Sigmoid colon (tissue), 7 donors: ENCODE results near the gene DMRTB1. TPM values are rescaled to one million over a fixed set of nuclear protein-coding genes. Genes with fewer than 3 reads are reported as not detected.

ENCODE experiments used
- DNase-seq: peaks from one replicate; pipeline ENCODE4 v3.0.0-alpha.2; 2019
- H3K27ac ChIP-seq, 4 donors: fragments of 200-600 bp; sonication (generic); one replicate each; pipeline ENCODE4 v1.5.1; 2016 to 2019; ENCODE audit warnings: mild to moderate bottlenecking in 1 of 4
- H3K27me3 ChIP-seq, 3 donors: fragments of 200-600 bp; sonication (generic); one replicate each; pipeline ENCODE4 v1.5.1; 2019; ENCODE audit warnings: mild to moderate bottlenecking in 1 of 3
- H3K36me3 ChIP-seq, 4 donors: fragments of 200-600 bp; sonication (generic); one replicate each; pipeline ENCODE4 v1.5.1; 2016 to 2019
- H3K4me1 ChIP-seq, 4 donors: fragments of 200-600 bp; sonication (generic); one replicate each; pipeline ENCODE4 v1.5.1; 2017 to 2019
- H3K4me3 ChIP-seq, 4 donors: fragments of 200-600 bp; sonication (generic); one replicate each; pipeline ENCODE4 v1.5.1; 2017 to 2019; ENCODE audit warnings: mild to moderate bottlenecking in 2 of 4, moderate library complexity in 1 of 4
- H3K9me3 ChIP-seq, 4 donors: fragments of 200-600 bp in 3 of 4; sonication (generic) in 3 of 4; one replicate each; pipeline versions ENCODE4 v1.5.1 to v1.6.1; 2013 to 2019
- CTCF ChIP-seq, 4 experiments: fragments of 450-650 bp in 3 of 4; fragments of 200-600 bp in 1 of 4; IDR thresholded peaks; one replicate each; pipeline ENCODE4 v1.5.1; 2016 to 2019; ENCODE audit warnings: antibody characterized with exemption in 4 of 4, mild to moderate bottlenecking in 3 of 4, moderate library complexity in 2 of 4
- EP300 ChIP-seq, 4 donors: sonication (generic); formaldehyde crosslinking; IDR thresholded peaks; one replicate each; pipeline ENCODE4 v1.6.1; 2017; ENCODE audit warnings: antibody characterized with exemption in 4 of 4
- POLR2A ChIP-seq, 2 donors: fragments of 450-650 bp; IDR thresholded peaks; one replicate each; pipeline ENCODE4 v1.6.1; 2016; ENCODE audit warnings: antibody characterized with exemption in 2 of 2, mild to moderate bottlenecking in 2 of 2, moderate library complexity in 2 of 2
- POLR2AphosphoS5 ChIP-seq, 4 donors: sonication (generic); formaldehyde crosslinking; IDR thresholded peaks; one replicate each; pipeline ENCODE4 v1.6.1; 2017; ENCODE audit warnings: antibody characterized with exemption in 4 of 4
- WGBS, 2 donors: extraction: QIAGEN DNeasy Blood & Tissue Kit; methylation state at CpG; one replicate each; pipeline ENCODE4 v1.1.7; 2013; 5-methylcytosine and 5-hydroxymethylcytosine counted together
- intact Hi-C: fragments of 100-400 bp; cut with DNase I; formaldehyde crosslinking; loops from one replicate; pipeline ENCODE4 v1.15.1; 2023
- polyA plus RNA-seq, 3 donors: library from polyadenylated mRNA; stranded (reverse); fragments of 200-250 nt; gene quantifications; one replicate each; pipeline ENCODE4 v1.2.3, GENCODE V29; 2013
- total RNA-seq, 4 donors: library from RNA; depleted of rRNA; stranded (reverse); fragments of >200 nt; gene quantifications; one replicate each; pipeline ENCODE4 v1.1.0, GENCODE V29; 2016
- donor health status: healthy with polysubstance abuse.
- donor health status: Bipolar disorder and iron deficiency.
- donor health status: healthy.

The DMRTB1 gene
- total and polyA plus RNA-seq, 7 donors: not detected

DNA sequence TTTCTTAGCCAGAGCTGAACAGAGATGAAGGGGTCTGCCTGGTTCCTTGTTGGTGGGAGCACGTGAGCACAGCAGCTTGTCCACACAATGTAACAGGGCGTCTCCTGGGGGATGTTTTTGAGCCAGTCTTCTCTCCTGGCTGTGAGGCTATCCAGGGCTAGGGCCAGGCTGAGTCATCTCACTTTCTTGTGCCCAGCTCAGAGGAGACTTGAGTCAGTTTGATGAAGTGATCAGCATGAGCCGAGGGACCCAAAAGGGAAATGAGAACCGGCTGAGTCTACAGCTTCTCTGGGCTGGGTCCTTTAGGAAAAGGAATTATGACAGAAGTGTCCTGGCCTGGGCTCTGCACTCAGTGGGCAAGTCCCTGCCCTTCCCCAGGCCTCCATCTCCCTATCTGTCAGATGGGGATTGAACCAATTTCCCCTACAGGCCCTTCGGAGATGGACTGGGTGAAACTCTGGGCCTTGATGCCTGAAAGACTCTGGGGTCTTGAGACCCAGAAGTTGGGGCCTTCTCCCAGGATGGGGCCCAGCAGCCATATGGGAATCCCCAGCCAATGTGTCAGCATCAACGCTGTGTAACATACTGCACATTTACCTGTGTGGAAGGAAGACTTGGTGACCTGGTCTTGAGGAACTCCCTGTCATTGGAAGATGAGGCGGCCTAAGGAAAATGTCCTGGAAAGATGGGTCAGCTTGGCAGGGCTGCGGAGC, 36.6 kb downstream of the DMRTB1 start:
- H3K27me3 ChIP-seq: peaks cover 0 to under 1% (median 0%) of the 10 kb centered on the region in 3 donors
- intact Hi-C loops: no loop called here
- H3K27ac ChIP-seq: no peak overlapping the region
- no peaks in the 10 kb centered on the region for H3K36me3 ChIP-seq
- peaks cover 3 to 23% (median 15%) of the 10 kb centered on the region in 4 donors for H3K4me1 ChIP-seq
- DNase-seq: no peak
- H3K9me3 ChIP-seq: no peaks in the 10 kb centered on the region
- 92 to 95% methylated on average over 8 of the region's 8 CpGs for WGBS, 2 donors
- TF ChIP-seq CTCF (IDR thresholded peaks at IDR 0.05): no peak
- no peak for TF ChIP-seq EP300 (IDR thresholded peaks at IDR 0.05)
- TF ChIP-seq POLR2A (IDR thresholded peaks at IDR 0.05): no peak
- no peak for TF ChIP-seq POLR2AphosphoS5 (IDR thresholded peaks at IDR 0.05)
- H3K4me3 ChIP-seq: no peak overlapping the region

- no peak for TF ChIP-seq POLR2AphosphoS5 (IDR thresholded peaks at IDR 0.05)
- no peaks in the 10 kb centered on the region for H3K36me3 ChIP-seq
- DNase-seq: no peak
- peaks cover 3 to 35% (median 24%) of the 10 kb centered on the region in 4 donors for H3K4me1 ChIP-seq
- intact Hi-C loops: no loop called here
- H3K27ac ChIP-seq: no peak overlapping the region
- H3K9me3 ChIP-seq: no peaks in the 10 kb centered on the region
- no peak overlapping the region for H3K4me3 ChIP-seq
- 49 to 66% methylated on average over 9 of the region's 9 CpGs for WGBS, 2 donors
- H3K27me3 ChIP-seq: peaks cover 0 to 4% (median 0%) of the 10 kb centered on the region in 3 donors
Measured at GRCh38 chr1:53498555-53499131, 39.4 kb downstream of the DMRTB1 start.

DNA sequence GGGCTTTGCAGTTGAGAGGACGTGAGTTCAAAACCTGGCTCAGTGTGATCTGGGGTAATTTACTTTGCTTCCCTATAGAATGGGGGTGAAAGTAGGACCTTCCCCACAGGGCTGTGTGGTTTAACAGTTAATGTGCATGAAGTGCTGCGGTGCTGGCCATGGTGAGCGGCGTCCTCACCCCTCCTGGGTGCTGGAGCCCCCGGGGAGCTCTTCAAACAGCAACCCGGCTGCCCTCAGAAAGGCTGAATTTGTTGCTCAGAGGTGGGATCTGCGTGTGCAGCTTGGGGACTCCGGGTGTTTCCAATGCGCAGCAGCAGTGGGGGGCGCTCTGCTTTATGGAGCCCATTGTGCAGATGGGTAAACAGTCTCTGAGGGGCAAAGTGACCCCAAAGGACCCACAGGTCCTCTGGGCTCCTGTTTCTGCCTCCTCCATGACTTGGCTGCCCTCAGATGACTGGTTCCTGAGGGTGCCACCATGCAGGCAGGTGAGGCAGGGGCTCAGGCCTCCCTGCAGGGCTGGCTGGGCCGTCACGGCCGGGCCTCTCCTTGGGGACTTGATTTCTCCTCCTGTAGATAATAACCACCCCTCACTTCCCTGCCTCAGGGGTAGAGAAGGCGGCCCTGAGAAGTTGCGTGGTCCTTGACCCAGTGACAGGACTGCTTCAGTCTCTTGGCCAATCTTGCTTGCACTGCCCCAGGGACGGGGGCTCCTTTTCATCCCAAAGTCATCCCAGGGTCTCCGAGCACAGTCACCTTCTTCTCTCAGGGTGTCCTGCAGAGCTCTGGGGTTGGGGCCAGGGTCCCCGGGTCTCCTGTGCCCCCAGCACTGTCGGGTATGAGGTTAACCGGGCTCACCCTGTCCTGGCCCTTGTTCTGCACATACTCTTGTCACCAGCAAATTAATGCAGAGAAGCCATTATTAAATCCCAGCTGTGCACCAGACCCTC, 40.3 kb downstream of the DMRTB1 start:
- no peak overlapping the region for H3K4me3 ChIP-seq
- peaks cover 0 to 4% (median 0%) of the 10 kb centered on the region in 3 donors for H3K27me3 ChIP-seq
- intact Hi-C loops: no loop called here
- TF ChIP-seq EP300 (IDR thresholded peaks at IDR 0.05) (no peak), POLR2AphosphoS5 (IDR thresholded peaks at IDR 0.05) (no peak), POLR2A (IDR thresholded peaks at IDR 0.05) (no peak)
- H3K9me3 ChIP-seq: no peaks in the 10 kb centered on the region
- peaks cover 3 to 35% (median 24%) of the 10 kb centered on the region in 4 donors for H3K4me1 ChIP-seq
- H3K36me3 ChIP-seq: no peaks in the 10 kb centered on the region
- DNase-seq: no peak
- H3K27ac ChIP-seq: peak overlapping the region in 2 of 4 donors; percentile 66 to 68
- 81% methylated on average over 20 of the region's 20 CpGs for WGBS, 2 donors

DNA sequence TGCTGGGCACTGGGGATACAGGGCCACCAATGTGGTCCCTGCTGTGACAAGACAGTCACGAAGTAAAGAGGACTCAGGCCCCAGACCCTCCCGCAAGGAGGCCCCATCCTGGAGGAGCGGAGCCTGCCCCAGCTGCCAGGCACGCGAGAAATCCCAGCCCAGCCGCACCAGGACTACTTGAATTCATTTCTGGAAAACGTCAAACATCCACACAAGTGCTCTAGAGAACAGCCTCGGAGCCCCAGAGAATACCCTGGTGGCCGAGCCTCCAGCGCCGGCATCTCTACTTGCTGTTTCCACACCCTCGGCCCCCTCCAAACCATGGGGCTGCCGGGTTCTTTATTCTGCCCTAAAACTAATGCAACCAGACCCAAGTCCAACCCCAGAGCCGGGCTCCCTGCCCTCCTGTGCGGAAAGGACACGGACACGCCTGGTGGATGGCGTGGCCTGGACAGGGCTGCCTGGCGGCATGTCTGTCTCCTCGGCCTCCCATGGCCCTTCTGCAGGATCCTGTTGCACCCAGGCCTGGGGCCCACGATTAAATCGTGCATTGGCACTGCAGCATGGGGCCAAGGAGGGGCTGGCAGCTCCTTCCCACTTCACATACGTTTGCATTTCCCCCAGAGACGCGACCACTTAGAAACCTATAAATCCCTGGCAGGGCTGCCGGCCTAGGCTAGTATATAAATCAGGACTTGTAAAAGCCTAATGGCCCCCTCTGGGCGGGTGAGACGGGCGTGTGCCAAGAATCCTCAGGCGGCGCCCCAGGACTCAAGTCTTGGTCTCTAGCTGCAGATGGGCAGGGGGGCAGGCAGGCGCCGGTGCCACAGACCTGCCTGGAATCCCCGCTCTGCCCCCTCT, 41.2 kb downstream of the DMRTB1 start:
- Histone ChIP-seq H3K27me3 (peaks cover 0 to 4% (median 0%) of the 10 kb centered on the region in 3 donors), H3K9me3 (no peaks in the 10 kb centered on the region), H3K4me3 (no peak overlapping the region), H3K36me3 (no peaks in the 10 kb centered on the region), H3K27ac (peak overlapping the region in 2 of 4 donors; percentile 66 to 68), H3K4me1 (peaks cover 3 to 35% (median 24%) of the 10 kb centered on the region in 4 donors)
- intact Hi-C loops: no loop called here
- TF ChIP-seq CTCF (IDR thresholded peaks at IDR 0.05) (no peak), POLR2AphosphoS5 (IDR thresholded peaks at IDR 0.05) (peak in 3 of 4 donors; percentile 57 to 69 (median 67))
- no peak for DNase-seq
- WGBS, 2 donors: 59 to 72% methylated on average over 34 of the region's 34 CpGs
